Panc1 (cell line): ENCODE results near the gene F13A1.

Experiments
- CTCF ChIP-seq: fragments of 450-650 bp; IDR thresholded peaks from 2 replicates; pipeline ENCODE4 v1.5.1; 2017; ENCODE audit warnings: mild to moderate bottlenecking
- POLR2AphosphoS5 ChIP-seq: IDR thresholded peaks from 2 replicates; pipeline ENCODE4 v1.6.1; 2012; ENCODE audit warnings: mild to moderate bottlenecking, low read depth, low read length, moderate library complexity
- REST ChIP-seq, 2 experiments: IDR thresholded peaks; 2 replicates each; pipeline ENCODE4 v1.6.1; 2011 to 2012; ENCODE audit warnings: low read depth in 2 of 2, control low read depth in 1 of 2, low read length in 1 of 2, mild to moderate bottlenecking in 1 of 2, moderate library complexity in 1 of 2; ENCODE audit not compliant: insufficient read depth in 1 of 2
- TCF7L2 ChIP-seq: IDR thresholded peaks from 2 replicates; pipeline ENCODE4 v1.6.1; 2011; ENCODE audit warnings: mild to moderate bottlenecking, low read depth, low read length, inconsistent platforms

- no peak for TF ChIP-seq CTCF
- no peak for TF ChIP-seq REST (IDR thresholded peaks at IDR 0.05; ENCODE audit: insufficient read depth in 1 of 2, low read depth in 2 of 2, low read length in 1 of 2)
- no peak for TF ChIP-seq POLR2AphosphoS5
- TF ChIP-seq TCF7L2: no peak
Measured at GRCh38 chr6:6244624-6245023, 75.8 kb downstream of the F13A1 start.
